DOHH2 (cell line): ENCODE data around the gene FLG2.

Experiments used
- H3F3A ChIP-seq: fragments of 200-600 bp; sonication (generic), shearing (Covaris generic); 2 replicates; pipeline ENCODE4 v1.6.0; 2016; ENCODE audit warnings: antibody characterized with exemption, mild to moderate bottlenecking; ENCODE audit not compliant: control insufficient read depth, insufficient read depth
- H3K27ac ChIP-seq: fragments of 200-600 bp; sonication (generic); 2 replicates; pipeline ENCODE4 v1.5.1; 2014; ENCODE audit warnings: low read depth, mild to moderate bottlenecking, low read length, moderate library complexity
- H3K27me3 ChIP-seq: fragments of 200-600 bp; sonication (generic); 2 replicates; pipeline ENCODE4 v1.6.1; 2014; ENCODE audit warnings: mild to moderate bottlenecking, low read length, mixed read lengths; ENCODE audit not compliant: control insufficient read depth
- H3K36me3 ChIP-seq: fragments of 200-600 bp; sonication (generic); 2 replicates; pipeline ENCODE4 v1.6.1; 2014; ENCODE audit warnings: mild to moderate bottlenecking, low read length, moderate library complexity, mixed read lengths; ENCODE audit not compliant: control insufficient read depth
- H3K4me1 ChIP-seq: fragments of 200-600 bp; sonication (generic); 2 replicates; pipeline ENCODE4 v1.6.1; 2014; ENCODE audit warnings: mild to moderate bottlenecking, low read length, mixed read lengths; ENCODE audit not compliant: control insufficient read depth
- H3K4me2 ChIP-seq: fragments of 200-600 bp; sonication (generic); 2 replicates; pipeline ENCODE4 v1.6.0; 2014; ENCODE audit warnings: mild to moderate bottlenecking, low read length, moderate library complexity
- H3K4me3 ChIP-seq: fragments of 200-600 bp; sonication (generic); 2 replicates; pipeline ENCODE4 v1.5.1; 2014; ENCODE audit warnings: mild to moderate bottlenecking, low read length, mixed read lengths
- H3K79me2 ChIP-seq: fragments of 200-600 bp; sonication (generic); 2 replicates; pipeline ENCODE4 v1.6.1; 2014; ENCODE audit warnings: mild to moderate bottlenecking, low read length, mixed read lengths; ENCODE audit not compliant: control insufficient read depth
- H3K9me2 ChIP-seq: fragments of 200-600 bp; sonication (generic); replicated peaks from 2 replicates; pipeline ENCODE4 v1.6.1; 2014; ENCODE audit warnings: mild to moderate bottlenecking, low read length, mixed read lengths; ENCODE audit not compliant: control insufficient read depth
- H3K9me3 ChIP-seq: fragments of 200-600 bp; sonication (generic); 2 replicates; pipeline ENCODE4 v1.6.1; 2014; ENCODE audit warnings: antibody characterized with exemption, low read length, mixed read lengths; ENCODE audit not compliant: control insufficient read depth, insufficient read depth
- H4K20me1 ChIP-seq: fragments of 200-600 bp; sonication (generic); 2 replicates; pipeline ENCODE4 v1.6.0; 2014; ENCODE audit warnings: low read depth, mild to moderate bottlenecking, antibody characterized with exemption, low read length, moderate library complexity; ENCODE audit not compliant: control insufficient read depth, insufficient read depth
- EZH2phosphoT487 ChIP-seq: fragments of 200-600 bp; sonication (generic); IDR thresholded peaks from 2 replicates; pipeline ENCODE4 v1.6.1; 2017; ENCODE audit warnings: borderline replicate concordance, mild to moderate bottlenecking, antibody characterized with exemption, low read length, moderate library complexity, mixed read lengths
- TF ChIP-seq, protein P1 (sequence below): fragments of 200-600 bp; sonication (generic); IDR thresholded peaks from one replicate; pipeline ENCODE4 v1.5.1; 2014; ENCODE audit warnings: antibody characterized with exemption, mild to moderate bottlenecking, low read depth, low read length; ENCODE audit not compliant: poor library complexity, severe bottlenecking

FLG2 gene

DNA sequence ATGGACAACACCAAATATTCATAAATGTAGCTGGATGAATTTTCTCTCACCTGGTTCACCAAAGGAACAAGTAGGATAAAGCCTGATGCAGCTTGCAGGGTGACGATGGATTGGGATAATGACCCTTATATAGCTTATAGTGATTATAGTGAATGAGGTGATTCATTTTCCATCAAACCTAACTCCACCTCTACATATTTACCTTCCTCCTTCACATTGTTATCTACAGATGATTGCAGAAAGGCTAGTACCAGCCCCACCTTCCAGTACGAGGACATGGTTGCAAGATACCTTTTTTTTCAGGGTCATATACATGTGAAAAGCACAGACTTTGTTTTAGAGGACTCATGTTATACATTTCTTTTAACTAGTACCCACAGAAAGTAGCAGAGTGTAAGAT, at the start of gene FLG2:
TSS of gene FLG2 (minus strand) at position 101 of the 400 bp plus-strand sequence. CDS start 1,122 bp downstream, outside the sequence.
- H4K20me1 ChIP-seq = no peaks in the 10 kb centered on the region
- no peaks in the 10 kb centered on the region for H3K4me1 ChIP-seq
- TF ChIP-seq, protein P1, sequence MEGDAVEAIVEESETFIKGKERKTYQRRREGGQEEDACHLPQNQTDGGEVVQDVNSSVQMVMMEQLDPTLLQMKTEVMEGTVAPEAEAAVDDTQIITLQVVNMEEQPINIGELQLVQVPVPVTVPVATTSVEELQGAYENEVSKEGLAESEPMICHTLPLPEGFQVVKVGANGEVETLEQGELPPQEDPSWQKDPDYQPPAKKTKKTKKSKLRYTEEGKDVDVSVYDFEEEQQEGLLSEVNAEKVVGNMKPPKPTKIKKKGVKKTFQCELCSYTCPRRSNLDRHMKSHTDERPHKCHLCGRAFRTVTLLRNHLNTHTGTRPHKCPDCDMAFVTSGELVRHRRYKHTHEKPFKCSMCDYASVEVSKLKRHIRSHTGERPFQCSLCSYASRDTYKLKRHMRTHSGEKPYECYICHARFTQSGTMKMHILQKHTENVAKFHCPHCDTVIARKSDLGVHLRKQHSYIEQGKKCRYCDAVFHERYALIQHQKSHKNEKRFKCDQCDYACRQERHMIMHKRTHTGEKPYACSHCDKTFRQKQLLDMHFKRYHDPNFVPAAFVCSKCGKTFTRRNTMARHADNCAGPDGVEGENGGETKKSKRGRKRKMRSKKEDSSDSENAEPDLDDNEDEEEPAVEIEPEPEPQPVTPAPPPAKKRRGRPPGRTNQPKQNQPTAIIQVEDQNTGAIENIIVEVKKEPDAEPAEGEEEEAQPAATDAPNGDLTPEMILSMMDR = no peak
- TF ChIP-seq EZH2phosphoT487 = no peak
- no peaks in the 10 kb centered on the region for H3K27me3 ChIP-seq
- no peak within 1 kb of the TSS for H3K4me2 ChIP-seq
- no peaks in the 10 kb centered on the region for H3K9me3 ChIP-seq
- no peaks in the 10 kb centered on the region for H3K79me2 ChIP-seq
- no peaks in the 10 kb centered on the region for H3K36me3 ChIP-seq
- H3K4me3 ChIP-seq = no peak within 1 kb of the TSS
- no peak within 1 kb of the TSS for H3K27ac ChIP-seq
- no peaks in the 10 kb centered on the region for H3K9me2 ChIP-seq
- no peaks in the 10 kb centered on the region for H3F3A ChIP-seq

DNA sequence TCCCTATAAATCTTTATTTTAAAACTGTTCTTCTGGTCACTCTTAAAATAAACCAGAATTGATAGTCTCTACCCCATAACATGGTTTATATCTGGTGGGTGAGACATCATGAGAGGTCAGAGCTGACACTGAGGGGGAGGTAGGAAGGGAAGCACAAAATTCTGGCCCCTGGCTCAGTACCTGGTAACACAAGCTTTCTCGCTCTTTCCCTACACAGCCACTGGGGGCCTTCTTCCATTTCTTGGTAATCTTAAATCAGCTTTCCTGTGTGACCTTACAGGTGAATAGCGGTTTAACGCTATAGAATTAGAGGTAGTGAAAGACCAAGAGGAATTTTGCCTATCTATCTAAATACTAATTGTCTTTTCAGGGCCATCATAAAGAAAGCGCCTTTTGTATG, 48.9 kb upstream of the FLG2 start:
- no peaks in the 10 kb centered on the region for H4K20me1 ChIP-seq
- no peaks in the 10 kb centered on the region for H3K4me1 ChIP-seq
- 0 out of 2 replicates have a peak, but pooled peaks cover 4% of the 10 kb centered on the region for H3K27me3 ChIP-seq
- H3K9me2 ChIP-seq = no peaks in the 10 kb centered on the region
- no peaks in the 10 kb centered on the region for H3K36me3 ChIP-seq
- no peaks in the 10 kb centered on the region for H3F3A ChIP-seq
- no peak overlapping the region for H3K27ac ChIP-seq
- H3K4me2 ChIP-seq = no peak overlapping the region
- no peaks in the 10 kb centered on the region for H3K79me2 ChIP-seq
- H3K4me3 ChIP-seq = no peak overlapping the region
- no peaks in the 10 kb centered on the region for H3K9me3 ChIP-seq
- no peak for TF ChIP-seq EZH2phosphoT487
- TF ChIP-seq, protein P1 = no peak

DNA sequence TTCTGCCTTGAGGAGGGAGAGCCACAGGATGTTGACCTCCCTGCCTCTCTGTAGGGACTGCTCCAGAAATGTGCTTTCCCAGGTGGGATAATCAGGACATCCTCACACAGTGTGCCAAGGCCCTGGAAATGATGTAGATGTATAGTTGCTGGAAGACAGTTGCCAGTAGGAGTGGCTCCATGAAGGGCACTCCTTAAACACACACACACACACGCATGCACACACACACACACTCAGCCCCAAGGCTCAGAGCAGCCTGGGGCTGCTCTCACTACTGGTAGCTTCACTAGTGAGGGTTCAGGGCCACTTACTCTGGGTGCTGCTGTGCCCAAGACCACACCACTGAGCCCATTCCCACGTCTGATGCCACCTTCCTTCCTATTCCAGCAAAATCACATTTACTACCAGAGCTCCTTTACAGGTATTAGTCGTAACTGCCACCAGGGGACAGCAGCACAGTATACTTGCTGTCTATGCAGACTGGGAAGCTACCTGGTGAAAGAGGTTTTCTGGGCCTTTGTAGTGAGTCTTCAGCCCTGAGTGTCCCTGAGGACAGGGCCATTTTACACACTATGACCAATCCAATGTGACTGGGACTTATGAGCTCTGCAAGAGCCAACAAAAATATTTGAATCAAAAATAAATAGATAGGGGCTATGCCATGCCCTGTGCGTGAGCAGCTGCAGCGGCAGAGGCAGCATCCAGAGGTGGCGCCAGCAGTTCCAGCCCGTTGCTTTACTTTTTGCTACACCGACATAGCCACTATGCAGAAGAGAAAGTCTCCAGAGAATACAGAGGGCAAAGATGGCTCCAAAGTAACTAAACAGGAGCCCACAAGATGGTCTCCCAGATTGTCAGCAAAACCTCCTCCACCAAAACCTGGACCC, 39.2 kb upstream of the FLG2 start:
- Histone ChIP-seq H3K27ac (no peak overlapping the region), H3F3A (no peaks in the 10 kb centered on the region), H3K4me3 (no peak overlapping the region), H3K4me2 (no peak overlapping the region), H4K20me1 (no peaks in the 10 kb centered on the region), H3K4me1 (no peaks in the 10 kb centered on the region), H3K9me3 (no peaks in the 10 kb centered on the region), H3K79me2 (no peaks in the 10 kb centered on the region), H3K9me2 (no peaks in the 10 kb centered on the region), H3K27me3 (no peaks in the 10 kb centered on the region; the same call in 1 of the 2 replicates), H3K36me3 (no peaks in the 10 kb centered on the region)
- TF ChIP-seq, protein P1 = peak; percentile 49
- TF ChIP-seq EZH2phosphoT487 = no peak
